Gastroesophageal sphincter (tissue), 4 donors: ENCODE measurements around the gene HECTD1. TPM values are rescaled to one million over a fixed set of nuclear protein-coding genes. Genes with fewer than 3 reads are reported as not detected.
"Not testable (repeated sequence)": the region's sequence is repeated elsewhere in the genome, so short reads cannot be mapped to it uniquely, and the experiment has no call there.

ENCODE experiments used
- ATAC-seq: fragments of 150-250 bp; one replicate; pipeline ENCODE4 v1.9.1; 2016; ENCODE audit warnings: mild to moderate bottlenecking, moderate library complexity
- H3K27ac ChIP-seq, 4 donors: fragments of 200-600 bp; sonication (generic) in 3 of 4; 1 replicate in 3 of 4; 2 replicates in 1 of 4; pipeline ENCODE4 v1.5.1; 2016 to 2019
- H3K27me3 ChIP-seq: fragments of 200-600 bp; sonication (generic); one replicate; pipeline ENCODE4 v1.5.1; 2019
- H3K36me3 ChIP-seq, 2 donors: fragments of 200-600 bp; sonication (generic); one replicate each; pipeline ENCODE4 v1.5.1; 2019; ENCODE audit warnings: control low read depth in 1 of 2
- H3K4me1 ChIP-seq, 3 donors: fragments of 200-600 bp; sonication (generic); 1 replicate in 2 of 3; 2 replicates in 1 of 3; pipeline ENCODE4 v1.5.1; 2016 to 2019; ENCODE audit warnings: control low read depth in 2 of 3
- H3K4me3 ChIP-seq, 2 donors: fragments of 200-600 bp; sonication (generic); one replicate each; pipeline ENCODE4 v1.5.1; 2019; ENCODE audit warnings: mild to moderate bottlenecking in 1 of 2, moderate library complexity in 1 of 2
- H3K9me3 ChIP-seq, 3 donors: fragments of 200-600 bp; sonication (generic); one replicate each; pipeline ENCODE4 v1.5.1; 2017 to 2019; ENCODE audit warnings: control low read depth in 2 of 3
- CTCF ChIP-seq, 4 experiments: fragments of 200-600 bp in 2 of 4; fragments of 450-650 bp in 2 of 4; sonication (generic) in 1 of 4; IDR thresholded peaks; one replicate each; pipeline ENCODE4 v1.5.1; 2017 to 2019; ENCODE audit warnings: antibody characterized with exemption in 4 of 4, mild to moderate bottlenecking in 2 of 4, moderate library complexity in 2 of 4
- EP300 ChIP-seq: sonication (generic); formaldehyde crosslinking; IDR thresholded peaks from one replicate; pipeline ENCODE4 v1.6.1; 2017; ENCODE audit warnings: antibody characterized with exemption, mild to moderate bottlenecking
- POLR2A ChIP-seq, 2 donors: fragments of 450-650 bp; IDR thresholded peaks; one replicate each; pipeline ENCODE4 v1.6.1; 2017; ENCODE audit warnings: antibody characterized with exemption in 2 of 2, mild to moderate bottlenecking in 2 of 2, moderate library complexity in 1 of 2
- POLR2AphosphoS5 ChIP-seq: sonication (generic); formaldehyde crosslinking; IDR thresholded peaks from one replicate; pipeline ENCODE4 v1.6.1; 2017; ENCODE audit warnings: antibody characterized with exemption
- WGBS, 2 donors: methylation state at CpG; one replicate each; pipeline ENCODE4 v1.1.5; 2018; ENCODE audit warnings: low coverage in 1 of 2; 5-methylcytosine and 5-hydroxymethylcytosine counted together
- total RNA-seq, 4 donors: library from RNA; depleted of rRNA; stranded (reverse); fragments of >200 nt; gene quantifications; one replicate each; pipeline ENCODE4 v1.1.0, GENCODE V29; 2016

HECTD1 gene
- total RNA-seq, 4 donors from 2014 or later = 185 to 287 (median 208) TPM

- H3K4me1 ChIP-seq = peaks cover 0 to 6% (median 0%) of the 10 kb centered on the region in 3 donors
- H3K36me3 ChIP-seq = peaks cover 13 to 100% of the 10 kb centered on the region in 2 donors
- no peak for ATAC-seq
- H3K9me3 ChIP-seq = no peaks in the 10 kb centered on the region
- TF ChIP-seq POLR2AphosphoS5 (no peak), EP300 (no peak), CTCF (IDR thresholded peaks at IDR 0.05) (no peak), POLR2A (IDR thresholded peaks at IDR 0.05) (no peak)
- no peak overlapping the region for H3K27ac ChIP-seq
- no peaks in the 10 kb centered on the region for H3K27me3 ChIP-seq
- H3K4me3 ChIP-seq = no peak overlapping the region
- 86 to 93% methylated on average over 5 to 11 of the region's 11 CpGs for WGBS, 2 donors
Observed at GRCh38 chr14:31109257-31109656, 98.3 kb downstream of the HECTD1 start.

GRCh38 chr14:31106768-31107167, 100.8 kb downstream of the HECTD1 start:
- peaks cover 0 to 100% of the 10 kb centered on the region in 2 donors for H3K36me3 ChIP-seq
- no peak for ATAC-seq
- no peaks in the 10 kb centered on the region for H3K9me3 ChIP-seq
- 61 to 82% methylated on average over 3 of the region's 3 CpGs for WGBS, 2 donors
- H3K4me1 ChIP-seq = peaks cover 0 to 6% (median 0%) of the 10 kb centered on the region in 3 donors
- TF ChIP-seq POLR2AphosphoS5 (no peak), CTCF (IDR thresholded peaks at IDR 0.05) (no peak), POLR2A (IDR thresholded peaks at IDR 0.05) (no peak), EP300 (no peak)
- no peak overlapping the region for H3K27ac ChIP-seq
- H3K4me3 ChIP-seq = no peak overlapping the region
- H3K27me3 ChIP-seq = no peaks in the 10 kb centered on the region

GRCh38 chr14:31097081-31097480, 110.5 kb downstream of the HECTD1 start:
- no peak overlapping the region for H3K27ac ChIP-seq
- no peak overlapping the region for H3K4me3 ChIP-seq
- no peak for TF ChIP-seq CTCF (IDR thresholded peaks at IDR 0.05)
- TF ChIP-seq POLR2AphosphoS5 = no peak
- no peak for TF ChIP-seq EP300
- no peak for TF ChIP-seq POLR2A (IDR thresholded peaks at IDR 0.05)
- H3K27me3 ChIP-seq = no peaks in the 10 kb centered on the region
- no peaks in the 10 kb centered on the region for H3K9me3 ChIP-seq
- H3K36me3 ChIP-seq = peaks cover 8 to 59% of the 10 kb centered on the region in 2 donors
- no peaks in the 10 kb centered on the region for H3K4me1 ChIP-seq
- 94 to 100% methylated on average over 1 of the region's 1 CpG for WGBS, 2 donors
- no peak for ATAC-seq

GRCh38 chr14:31096255-31096654, 111.3 kb downstream of the HECTD1 start:
- ATAC-seq = no peak
- TF ChIP-seq POLR2AphosphoS5 (no peak), CTCF (IDR thresholded peaks at IDR 0.05) (no peak), EP300 (no peak), POLR2A (IDR thresholded peaks at IDR 0.05) (no peak)
- Histone ChIP-seq H3K4me3 (no peak overlapping the region), H3K36me3 (peaks cover 8 to 50% of the 10 kb centered on the region in 2 donors), H3K27ac (no peak overlapping the region), H3K4me1 (peaks cover 0 to 8% (median 1%) of the 10 kb centered on the region in 3 donors), H3K9me3 (no peaks in the 10 kb centered on the region), H3K27me3 (no peaks in the 10 kb centered on the region)
- 93 to 95% methylated on average over 6 of the region's 6 CpGs for WGBS, 2 donors

GRCh38 chr14:31095817-31096216, 111.8 kb downstream of the HECTD1 start:
- H3K36me3 ChIP-seq = peaks cover 3 to 46% of the 10 kb centered on the region in 2 donors
- not testable (repeated sequence) for ATAC-seq, H3K27me3 ChIP-seq, H3K9me3 ChIP-seq, H3K4me3 ChIP-seq, H3K27ac ChIP-seq
- WGBS, 2 donors = 100% methylated on average over 3 of the region's 8 CpGs; no CpG with 5 or more reads in 1 of the 2 donors
- H3K4me1 ChIP-seq = peaks cover 0 to 13% (median 5%) of the 10 kb centered on the region in 3 donors

GRCh38 chr14:31093884-31094839, 113.4 kb downstream of the HECTD1 start:
- H3K9me3 ChIP-seq, H3K27me3 ChIP-seq, H3K4me3 ChIP-seq, H3K27ac ChIP-seq, ATAC-seq: not testable (repeated sequence)
- 75 to 93% methylated on average over 3 to 4 of the region's 10 CpGs for WGBS, 2 donors
- H3K4me1 ChIP-seq = peaks cover 0 to 22% (median 8%) of the 10 kb centered on the region in 3 donors
- H3K36me3 ChIP-seq = peaks cover 0 to 29% of the 10 kb centered on the region in 2 donors
